ENCODE results near the gene TMPRSS12.
"Not testable (repeated sequence)": the region's sequence is repeated elsewhere in the genome, so short reads cannot be mapped to it uniquely, and the experiment has no call there.

Gene TMPRSS12, protein sequence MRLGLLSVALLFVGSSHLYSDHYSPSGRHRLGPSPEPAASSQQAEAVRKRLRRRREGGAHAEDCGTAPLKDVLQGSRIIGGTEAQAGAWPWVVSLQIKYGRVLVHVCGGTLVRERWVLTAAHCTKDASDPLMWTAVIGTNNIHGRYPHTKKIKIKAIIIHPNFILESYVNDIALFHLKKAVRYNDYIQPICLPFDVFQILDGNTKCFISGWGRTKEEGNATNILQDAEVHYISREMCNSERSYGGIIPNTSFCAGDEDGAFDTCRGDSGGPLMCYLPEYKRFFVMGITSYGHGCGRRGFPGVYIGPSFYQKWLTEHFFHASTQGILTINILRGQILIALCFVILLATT

DNA sequence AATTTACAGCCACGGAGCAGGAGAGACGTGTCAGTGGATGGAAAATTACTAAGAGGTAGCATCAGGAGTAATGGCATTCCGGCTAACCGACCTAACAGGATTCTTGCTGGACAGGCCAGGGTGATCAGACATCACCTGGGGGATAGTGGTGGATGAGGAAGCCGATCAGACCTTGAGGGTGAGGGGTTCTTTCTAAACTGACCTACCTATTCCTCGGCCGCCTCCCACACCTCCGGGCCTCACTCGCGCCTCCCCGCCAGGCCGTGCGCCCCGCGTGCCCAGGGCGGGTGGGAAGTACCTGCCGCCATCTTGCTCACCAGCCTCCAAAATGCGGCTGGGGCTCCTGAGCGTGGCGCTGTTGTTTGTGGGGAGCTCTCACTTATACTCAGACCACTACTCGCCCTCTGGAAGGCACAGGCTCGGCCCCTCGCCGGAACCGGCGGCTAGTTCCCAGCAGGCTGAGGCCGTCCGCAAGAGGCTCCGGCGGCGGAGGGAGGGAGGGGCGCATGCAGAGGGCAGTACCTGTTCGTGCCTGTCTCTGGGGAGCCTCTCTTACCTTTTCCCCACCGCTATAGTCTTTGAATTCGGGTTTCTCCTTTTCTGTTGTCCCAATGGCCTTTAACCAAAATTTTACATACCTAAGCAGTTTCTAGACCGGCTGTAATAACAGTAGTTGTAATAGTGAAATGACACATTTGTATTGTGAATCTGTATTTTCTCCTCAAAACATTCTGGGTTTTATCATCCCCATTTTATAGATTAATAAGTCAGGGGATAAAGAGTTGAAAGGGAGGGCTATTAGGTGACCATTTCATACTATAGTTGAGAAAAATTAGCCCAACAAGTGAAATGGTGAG is at the start of gene TMPRSS12:
TMPRSS12 (plus strand) TSS at position 290 of the 857 bp plus-strand sequence; CDS start at position 329, 39 bp downstream.
- Histone ChIP-seq H3K36me3 (ENCODE audit: control insufficient read depth, insufficient read depth, low read length) (no peaks in the 10 kb centered on the region), H3K9me3 (ENCODE audit: control insufficient read depth, insufficient read depth, low read depth, low read length) (peaks cover 14% of the 10 kb centered on the region), H3K27me3 (ENCODE audit: control insufficient read depth, insufficient read depth, low read length) (no peaks in the 10 kb centered on the region), H3K9ac (ENCODE audit: low read length) (no peak within 1 kb of the TSS), H3K27ac (ENCODE audit: low read depth, low read length) (no peak within 1 kb of the TSS), H3K4me1 (ENCODE audit: control insufficient read depth, insufficient read depth, low read length) (no peaks in the 10 kb centered on the region), H3K4me3 (ENCODE audit: low read depth, low read length) (no peak within 1 kb of the TSS)

DNA sequence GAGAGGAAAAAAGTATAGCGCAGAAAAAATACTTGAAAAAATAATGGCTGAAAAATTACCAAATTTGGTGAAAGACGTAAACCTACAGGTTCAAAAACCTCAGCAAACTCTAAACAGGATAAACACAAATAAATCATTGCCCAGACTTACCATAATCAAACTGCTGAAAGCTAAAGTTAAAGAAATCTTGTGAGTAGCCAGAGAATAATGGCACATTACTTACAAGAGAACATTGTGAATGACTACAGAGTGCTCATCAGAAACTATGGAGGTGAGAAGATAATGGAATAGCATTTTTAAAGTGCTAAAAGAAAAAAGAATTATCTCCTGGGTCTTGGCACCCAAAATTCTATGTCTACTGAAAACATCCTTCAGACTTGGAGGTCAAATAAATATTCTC is 42.8 kb upstream of the TMPRSS12 start:
- Histone ChIP-seq H3K36me3 (ENCODE audit: control insufficient read depth, insufficient read depth, low read length) (peaks cover 47% of the 10 kb centered on the region), H3K27me3 (ENCODE audit: control insufficient read depth, insufficient read depth, low read length) (no peaks in the 10 kb centered on the region), H3K27ac (ENCODE audit: low read depth, low read length) (no peak overlapping the region), H3K4me3 (ENCODE audit: low read depth, low read length) (no peak overlapping the region), H3K9me3 (ENCODE audit: control insufficient read depth, insufficient read depth, low read depth, low read length) (peaks cover 12% of the 10 kb centered on the region), H3K9ac (ENCODE audit: low read length) (no peak overlapping the region), H3K4me1 (ENCODE audit: control insufficient read depth, insufficient read depth, low read length) (no peaks in the 10 kb centered on the region)

DNA sequence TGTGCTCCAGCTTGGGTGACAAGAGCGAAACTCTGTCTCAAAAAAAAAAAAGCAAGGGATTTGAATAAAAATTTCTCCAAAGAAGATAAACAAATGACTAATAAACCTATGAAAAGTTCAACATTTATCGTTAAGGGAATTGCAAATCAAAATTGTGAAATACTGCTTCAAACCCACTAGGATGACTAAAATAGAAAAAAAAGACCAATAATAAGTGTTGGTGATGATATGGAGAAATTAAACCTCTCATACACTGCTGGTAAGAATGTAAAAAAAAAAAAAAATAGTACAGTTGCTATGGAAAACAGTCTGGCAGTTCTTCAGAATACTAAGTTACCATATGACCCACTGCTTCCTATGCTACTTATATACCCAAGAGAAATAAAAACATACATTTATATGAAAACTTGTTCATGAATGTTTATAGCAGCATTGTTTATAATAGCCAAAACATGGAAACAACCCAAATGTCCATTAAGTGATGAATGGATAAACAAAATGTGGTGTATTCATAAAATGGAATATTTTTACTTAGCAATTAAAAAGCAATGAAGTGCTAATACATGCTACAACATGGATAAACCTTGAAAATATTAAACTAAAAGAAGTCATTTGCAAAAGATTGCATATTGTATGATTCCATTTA is 39.4 kb upstream of the TMPRSS12 start:
- peaks cover 27% of the 10 kb centered on the region for H3K36me3 ChIP-seq (ENCODE audit: control insufficient read depth, insufficient read depth, low read length)
- H3K4me1 ChIP-seq (ENCODE audit: control insufficient read depth, insufficient read depth, low read length): no peaks in the 10 kb centered on the region
- H3K27ac ChIP-seq (ENCODE audit: low read depth, low read length): no peak overlapping the region
- no peaks in the 10 kb centered on the region for H3K27me3 ChIP-seq (ENCODE audit: control insufficient read depth, insufficient read depth, low read length)
- no peak overlapping the region for H3K9ac ChIP-seq (ENCODE audit: low read length)
- H3K4me3 ChIP-seq (ENCODE audit: low read depth, low read length): no peak overlapping the region
- peaks cover 12% of the 10 kb centered on the region for H3K9me3 ChIP-seq (ENCODE audit: control insufficient read depth, insufficient read depth, low read depth, low read length)

DNA sequence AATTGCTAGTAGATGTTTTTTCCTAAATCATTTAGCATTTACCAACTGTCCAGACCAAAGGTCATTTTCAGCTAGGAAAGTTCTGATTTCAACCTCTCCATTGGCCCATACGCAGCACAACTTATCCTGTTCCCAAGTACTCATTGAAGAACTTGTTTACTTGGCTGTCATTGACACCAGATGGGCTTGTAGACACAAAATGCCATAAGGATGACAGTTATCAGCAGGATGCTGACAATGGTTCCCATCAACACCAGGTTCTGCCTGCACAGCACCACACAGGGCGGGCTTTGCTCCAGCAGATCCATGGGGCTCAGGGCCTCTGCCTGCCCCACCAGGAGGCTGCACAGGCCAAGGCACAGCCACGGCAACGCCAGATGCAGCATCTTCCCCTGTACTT is 36.5 kb upstream of the TMPRSS12 start:
- Histone ChIP-seq H3K9ac (ENCODE audit: low read length) (no peak overlapping the region), H3K9me3 (ENCODE audit: control insufficient read depth, insufficient read depth, low read depth, low read length) (no peaks in the 10 kb centered on the region), H3K27ac (ENCODE audit: low read depth, low read length) (no peak overlapping the region), H3K4me3 (ENCODE audit: low read depth, low read length) (no peak overlapping the region), H3K36me3 (ENCODE audit: control insufficient read depth, insufficient read depth, low read length) (peaks cover 20% of the 10 kb centered on the region), H3K27me3 (ENCODE audit: control insufficient read depth, insufficient read depth, low read length) (no peaks in the 10 kb centered on the region), H3K4me1 (ENCODE audit: control insufficient read depth, insufficient read depth, low read length) (no peaks in the 10 kb centered on the region)

DNA sequence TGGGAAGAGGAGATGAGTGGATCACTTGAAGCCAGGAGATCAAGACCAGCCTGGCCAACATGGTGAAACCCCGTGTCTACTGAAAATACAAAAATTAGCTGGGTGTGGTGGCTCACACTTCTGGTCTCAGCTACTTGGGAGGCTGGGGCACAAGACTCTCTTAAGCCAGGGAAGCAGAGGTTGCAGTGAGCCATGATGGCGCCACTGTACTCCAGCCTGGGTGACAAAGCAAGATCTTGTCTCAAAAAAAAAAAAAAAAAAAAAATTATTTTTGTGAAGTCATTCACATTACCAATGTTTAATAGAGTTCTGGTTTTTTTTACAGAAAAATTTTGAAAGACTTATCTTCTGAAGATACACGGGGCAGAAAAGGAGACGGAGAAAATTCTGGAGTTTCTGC is 33.6 kb upstream of the TMPRSS12 start:
- not testable (repeated sequence) for H3K4me3 ChIP-seq (ENCODE audit: low read depth, low read length); H3K27me3 ChIP-seq (ENCODE audit: control insufficient read depth, insufficient read depth, low read length); H3K9me3 ChIP-seq (ENCODE audit: control insufficient read depth, insufficient read depth, low read depth, low read length); H3K27ac ChIP-seq (ENCODE audit: low read depth, low read length); H3K4me1 ChIP-seq (ENCODE audit: control insufficient read depth, insufficient read depth, low read length); H3K9ac ChIP-seq (ENCODE audit: low read length)
- H3K36me3 ChIP-seq (ENCODE audit: control insufficient read depth, insufficient read depth, low read length): peaks cover 33% of the 10 kb centered on the region

DNA sequence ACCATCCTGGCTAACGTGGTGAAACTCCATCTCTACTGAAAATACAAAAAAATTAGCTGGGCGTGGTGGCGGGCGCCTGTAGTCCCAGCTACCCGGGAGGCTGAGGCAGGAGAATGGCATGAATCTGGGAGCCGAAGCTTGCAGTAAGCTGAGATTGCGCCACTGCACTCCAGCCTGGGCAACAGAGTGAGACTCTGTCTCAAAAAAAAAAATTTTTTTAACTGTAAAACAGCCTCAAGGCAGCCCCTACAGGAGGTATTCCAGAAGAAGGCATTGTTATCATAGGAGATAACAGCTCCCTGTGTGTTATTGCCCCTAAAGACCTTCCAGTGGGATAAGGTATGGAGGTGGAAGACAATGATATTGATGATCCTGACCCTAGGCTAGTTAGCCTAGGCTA is 27.8 kb upstream of the TMPRSS12 start:
- H3K27ac ChIP-seq (ENCODE audit: low read depth, low read length); H3K27me3 ChIP-seq (ENCODE audit: control insufficient read depth, insufficient read depth, low read length); H3K9me3 ChIP-seq (ENCODE audit: control insufficient read depth, insufficient read depth, low read depth, low read length); H3K9ac ChIP-seq (ENCODE audit: low read length); H3K4me1 ChIP-seq (ENCODE audit: control insufficient read depth, insufficient read depth, low read length); H3K4me3 ChIP-seq (ENCODE audit: low read depth, low read length): not testable (repeated sequence)
- H3K36me3 ChIP-seq (ENCODE audit: control insufficient read depth, insufficient read depth, low read length): peaks cover 70% of the 10 kb centered on the region

DNA sequence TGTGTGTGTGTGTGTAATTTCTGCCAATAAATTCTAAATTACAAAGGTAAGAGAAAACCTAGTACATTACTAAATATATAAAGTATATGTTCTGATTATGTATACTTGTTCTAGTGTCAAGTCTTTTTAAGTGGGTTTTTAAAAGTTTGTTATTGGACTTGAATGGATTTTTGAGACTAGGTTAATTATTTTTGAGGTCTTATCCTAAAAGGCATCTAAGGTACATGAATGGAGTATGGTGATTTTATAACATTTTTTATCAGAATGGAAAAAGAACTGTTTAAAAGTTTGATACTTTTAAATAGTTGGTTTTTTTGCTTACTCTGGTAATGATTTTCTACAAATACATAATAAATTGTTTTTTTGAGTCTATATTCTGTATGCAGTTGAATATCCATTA is 22.5 kb upstream of the TMPRSS12 start:
- H3K9me3 ChIP-seq (ENCODE audit: control insufficient read depth, insufficient read depth, low read depth, low read length): no peaks in the 10 kb centered on the region
- H3K4me3 ChIP-seq (ENCODE audit: low read depth, low read length): no peak overlapping the region
- H3K4me1 ChIP-seq (ENCODE audit: control insufficient read depth, insufficient read depth, low read length): no peaks in the 10 kb centered on the region
- no peaks in the 10 kb centered on the region for H3K27me3 ChIP-seq (ENCODE audit: control insufficient read depth, insufficient read depth, low read length)
- H3K9ac ChIP-seq (ENCODE audit: low read length): no peak overlapping the region
- H3K36me3 ChIP-seq (ENCODE audit: control insufficient read depth, insufficient read depth, low read length): peaks cover 33% of the 10 kb centered on the region
- H3K27ac ChIP-seq (ENCODE audit: low read depth, low read length): no peak overlapping the region

DNA sequence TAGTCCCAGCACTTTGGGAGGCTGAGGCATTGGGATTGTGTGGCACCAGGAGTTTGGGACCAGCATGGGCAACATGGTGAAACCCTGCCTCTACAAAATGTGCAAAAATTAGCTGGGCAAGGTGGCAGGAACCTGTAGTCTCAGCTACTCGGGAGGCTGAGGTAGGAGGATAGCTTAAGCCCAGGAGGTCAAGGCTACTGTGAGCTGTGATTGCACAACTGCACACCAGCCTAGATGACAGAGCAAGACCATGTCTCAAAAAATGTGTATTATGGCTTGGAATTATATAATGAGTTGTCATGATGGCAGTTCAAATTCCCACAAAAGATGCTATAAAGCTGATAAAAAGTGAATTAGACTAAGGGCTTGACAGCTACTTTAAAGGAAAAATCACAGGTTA is 20.6 kb upstream of the TMPRSS12 start:
- Histone ChIP-seq H3K27me3 (ENCODE audit: control insufficient read depth, insufficient read depth, low read length) (no peaks in the 10 kb centered on the region), H3K27ac (ENCODE audit: low read depth, low read length) (no peak overlapping the region), H3K9ac (ENCODE audit: low read length) (no peak overlapping the region)

DNA sequence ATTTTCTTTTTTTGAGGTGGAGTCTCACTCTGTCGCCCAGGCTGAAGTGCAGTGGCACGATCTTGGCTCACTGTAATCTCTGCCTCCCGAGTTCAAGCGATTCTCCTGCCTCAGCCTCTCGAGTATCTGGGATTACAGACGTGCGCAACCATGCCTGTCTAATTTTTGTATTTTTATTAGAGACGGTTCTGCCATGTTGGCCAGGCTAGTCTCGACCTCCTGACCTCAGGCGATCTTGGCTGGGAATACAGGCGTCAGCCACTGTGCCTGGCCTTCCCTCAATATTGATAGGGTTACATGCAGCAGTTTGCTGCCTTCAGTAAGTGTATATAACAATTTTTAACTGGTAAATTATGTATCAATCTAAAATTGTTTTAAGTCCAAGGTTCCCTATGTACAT is 19.0 kb upstream of the TMPRSS12 start:
- not testable (repeated sequence) for H3K36me3 ChIP-seq (ENCODE audit: control insufficient read depth, insufficient read depth, low read length); H3K27me3 ChIP-seq (ENCODE audit: control insufficient read depth, insufficient read depth, low read length); H3K9ac ChIP-seq (ENCODE audit: low read length); H3K27ac ChIP-seq (ENCODE audit: low read depth, low read length); H3K9me3 ChIP-seq (ENCODE audit: control insufficient read depth, insufficient read depth, low read depth, low read length); H3K4me1 ChIP-seq (ENCODE audit: control insufficient read depth, insufficient read depth, low read length); H3K4me3 ChIP-seq (ENCODE audit: low read depth, low read length)

More for the DNA sequence above, 20.6 kb upstream of the TMPRSS12 start:
- H3K36me3 ChIP-seq (ENCODE audit: control insufficient read depth, insufficient read depth, low read length): peaks cover 14% of the 10 kb centered on the region
- no peaks in the 10 kb centered on the region for H3K4me1 ChIP-seq (ENCODE audit: control insufficient read depth, insufficient read depth, low read length)
- H3K9me3 ChIP-seq (ENCODE audit: control insufficient read depth, insufficient read depth, low read depth, low read length): no peaks in the 10 kb centered on the region
- no peak overlapping the region for H3K4me3 ChIP-seq (ENCODE audit: low read depth, low read length)

DNA sequence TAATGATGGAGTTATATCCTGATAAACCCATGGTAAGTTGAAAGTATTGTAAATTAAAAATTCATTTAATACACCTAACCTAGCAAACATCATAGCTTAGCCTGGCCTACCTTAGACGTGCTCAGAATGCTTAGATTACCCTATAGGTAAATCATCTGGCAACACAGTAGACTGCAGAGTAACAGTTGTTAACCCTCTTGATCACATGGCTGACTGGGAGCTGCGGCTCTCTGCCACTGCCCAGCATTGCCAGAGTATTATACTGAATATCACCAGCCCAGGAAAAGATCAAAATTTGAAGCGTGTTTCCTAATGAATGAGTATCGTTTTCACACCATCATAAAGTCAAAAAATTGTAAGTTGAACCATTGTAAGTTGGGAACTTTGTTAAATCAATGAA is 17.8 kb upstream of the TMPRSS12 start:
- H3K27ac ChIP-seq (ENCODE audit: low read depth, low read length): no peak overlapping the region
- H3K27me3 ChIP-seq (ENCODE audit: control insufficient read depth, insufficient read depth, low read length): no peaks in the 10 kb centered on the region
- H3K9me3 ChIP-seq (ENCODE audit: control insufficient read depth, insufficient read depth, low read depth, low read length): no peaks in the 10 kb centered on the region
- no peak overlapping the region for H3K4me3 ChIP-seq (ENCODE audit: low read depth, low read length)
- no peaks in the 10 kb centered on the region for H3K36me3 ChIP-seq (ENCODE audit: control insufficient read depth, insufficient read depth, low read length)
- H3K9ac ChIP-seq (ENCODE audit: low read length): no peak overlapping the region
- H3K4me1 ChIP-seq (ENCODE audit: control insufficient read depth, insufficient read depth, low read length): no peaks in the 10 kb centered on the region

DNA sequence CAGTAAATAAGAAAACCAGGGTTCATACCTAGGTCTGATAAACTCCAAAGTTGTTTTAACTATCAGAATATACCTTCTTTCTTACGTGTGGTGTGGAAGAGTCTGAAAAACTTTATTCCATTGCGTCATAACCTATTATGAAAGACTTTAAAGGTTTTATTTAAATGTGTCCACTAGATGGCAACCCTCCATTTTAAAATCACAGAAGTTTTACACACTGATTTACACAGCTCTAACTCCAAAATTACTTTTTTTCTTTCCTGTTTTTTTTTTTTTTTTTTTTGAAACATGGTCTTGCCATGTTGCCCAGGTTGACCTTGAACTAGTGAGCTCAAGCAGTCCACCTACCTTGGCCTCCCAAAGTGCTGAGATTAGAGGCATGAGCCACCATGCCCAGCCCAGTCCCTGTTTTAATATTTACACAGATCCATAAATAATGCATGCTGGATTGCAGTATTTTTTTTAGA is 17.3 kb upstream of the TMPRSS12 start:
- no peaks in the 10 kb centered on the region for H3K9me3 ChIP-seq (ENCODE audit: control insufficient read depth, insufficient read depth, low read depth, low read length)
- no peak overlapping the region for H3K27ac ChIP-seq (ENCODE audit: low read depth, low read length)
- H3K27me3 ChIP-seq (ENCODE audit: control insufficient read depth, insufficient read depth, low read length): no peaks in the 10 kb centered on the region
- H3K4me3 ChIP-seq (ENCODE audit: low read depth, low read length): no peak overlapping the region
- H3K4me1 ChIP-seq (ENCODE audit: control insufficient read depth, insufficient read depth, low read length): no peaks in the 10 kb centered on the region
- H3K36me3 ChIP-seq (ENCODE audit: control insufficient read depth, insufficient read depth, low read length): no peaks in the 10 kb centered on the region
- H3K9ac ChIP-seq (ENCODE audit: low read length): no peak overlapping the region
